Measurements from ENCODE around the gene FBLN5.
"Not testable (repeated sequence)": the region's sequence is repeated elsewhere in the genome, so short reads cannot be mapped to it uniquely, and the experiment has no call there.

Gene FBLN5

GRCh38 chr14:91901449-91902226, 45.9 kb downstream of the FBLN5 start:
- no peak for TF ChIP-seq CTCF (IDR thresholded peaks at IDR 0.05; ENCODE audit: borderline replicate concordance, insufficient read depth, low read depth, low read length)
- H3K4me3 ChIP-seq (ENCODE audit: low read depth, low read length): no peak overlapping the region

GRCh38 chr14:91899806-91900205, 47.7 kb downstream of the FBLN5 start:
- no peak overlapping the region for H3K4me3 ChIP-seq (ENCODE audit: low read depth, low read length)
- no peak for TF ChIP-seq CTCF (IDR thresholded peaks at IDR 0.05; ENCODE audit: borderline replicate concordance, insufficient read depth, low read depth, low read length)

GRCh38 chr14:91899213-91899612, 48.3 kb downstream of the FBLN5 start:
- TF ChIP-seq CTCF (IDR thresholded peaks at IDR 0.05; ENCODE audit: borderline replicate concordance, insufficient read depth, low read depth, low read length): peak; percentile 12; the same call in 1 of the 2 replicates
- H3K4me3 ChIP-seq (ENCODE audit: low read depth, low read length): no peak overlapping the region

GRCh38 chr14:91898372-91898771, 49.1 kb downstream of the FBLN5 start:
- TF ChIP-seq CTCF (IDR thresholded peaks at IDR 0.05; ENCODE audit: borderline replicate concordance, insufficient read depth, low read depth, low read length): no peak
- no peak overlapping the region for H3K4me3 ChIP-seq (ENCODE audit: low read depth, low read length)

GRCh38 chr14:91897716-91898115, 49.8 kb downstream of the FBLN5 start:
- H3K4me3 ChIP-seq (ENCODE audit: low read depth, low read length): not testable (repeated sequence)

GRCh38 chr14:91897106-91897701, 50.3 kb downstream of the FBLN5 start:
- TF ChIP-seq CTCF (IDR thresholded peaks at IDR 0.05; ENCODE audit: borderline replicate concordance, insufficient read depth, low read depth, low read length): no peak
- no peak overlapping the region for H3K4me3 ChIP-seq (ENCODE audit: low read depth, low read length)

- TF ChIP-seq CTCF (IDR thresholded peaks at IDR 0.05; ENCODE audit: borderline replicate concordance, insufficient read depth, low read depth, low read length): no peak
- no peak overlapping the region for H3K4me3 ChIP-seq (ENCODE audit: low read depth, low read length)
These were observed 51.1 kb downstream of the FBLN5 start for GRCh38 chr14:91896419-91896818.
